Measurements from ENCODE around the gene SLC47A1. TPM values are rescaled to one million over a fixed set of nuclear protein-coding genes. Genes with fewer than 3 reads are reported as not detected.

The SLC47A1 gene
- total and polyA plus RNA-seq, 2 of the 13 experiments (the other 11 are each of a cell fraction or from before 2014, with no cell fraction given), result 42.1 to 67.5 TPM

GRCh38 chr17:19553036-19553435 lies 19.4 kb downstream of the SLC47A1 start:
- ChIA-PET CTCF (ENCODE audit: low intra/inter-chr PET ratio, low total read pairs) (no interaction called here), POLR2A (no interaction called here)
- Histone ChIP-seq H3K9ac (ENCODE audit: insufficient read depth, low read depth, low read length) (no peak overlapping the region), H3K27me3 (ENCODE audit: control insufficient read depth in 1 of 2, insufficient read depth in 2 of 2, low read length in 2 of 2) (no peaks in the 10 kb centered on the region), H3K36me3 (replicated peaks in 1 of 2; ENCODE audit: control insufficient read depth in 1 of 2, insufficient read depth in 2 of 2, low read length in 2 of 2) (peaks cover 0 to 23% of the 10 kb centered on the region in 2 experiments; a peak in 3 of 5 replicates), H2AFZ (ENCODE audit: low read length) (no peak overlapping the region), H4K20me1 (ENCODE audit: insufficient read depth, low read length) (no peaks in the 10 kb centered on the region), H3K9me3 (ENCODE audit: low read length) (no peaks in the 10 kb centered on the region), H3K4me1 (ENCODE audit: insufficient read depth, low read length) (peaks cover 63% of the 10 kb centered on the region), H3K4me2 (ENCODE audit: low read depth, low read length) (no peak overlapping the region), H3K79me2 (ENCODE audit: insufficient read depth, low read length) (no peaks in the 10 kb centered on the region), H3K27ac (ENCODE audit: extremely low read length, insufficient read depth, low read length) (no peak overlapping the region), H3K4me3 (replicated peaks in 1 of 3; ENCODE audit: insufficient read depth in 1 of 3, low read depth in 2 of 3, low read length in 3 of 3) (no peak overlapping the region)
- WGBS (ENCODE audit: low lambda C conversion rate), result over 99% methylated on average over 8 of the region's 8 CpGs
- intact Hi-C loops (cut with micrococcal nuclease; ENCODE audit: unreplicated experiment) (no loop called here), in situ Hi-C loops (cut with HindIII; ENCODE audit: extremely low pct_ligation_motif_present, low pct_unique_long_range_greater_than_20kb) (no loop called here)
- DNase-seq (ENCODE audit: low spot score) (no peak), ATAC-seq (no peak), FAIRE-seq (no peak)
- TF ChIP-seq CCAR2 (optimal IDR thresholded peaks at IDR 0.05; ENCODE audit: low read depth, low read length) (no peak), EED (CRISPR knock-in tag; IDR thresholded peaks at IDR 0.05) (no peak)
- no TSS peak for BruUV-seq (replicated peaks)

- TF ChIP-seq ZMAT5 (CRISPR knock-in tag; IDR thresholded peaks at IDR 0.05; ENCODE audit: borderline replicate concordance, low read depth) (no peak), ATF4 (CRISPR knock-in tag; IDR thresholded peaks at IDR 0.05) (0 out of 4 replicates have a peak, but pooled peaks of 1 of the 2 experiments have one; percentile 14), THRA (CRISPR knock-in tag; IDR thresholded peaks at IDR 0.05; ENCODE audit: borderline replicate concordance) (no peak), ZNF589 (CRISPR knock-in tag; conservative IDR thresholded peaks at IDR 0.05) (no peak)
- ChIA-PET CTCF (ENCODE audit: low intra/inter-chr PET ratio, low total read pairs) (no interaction called here), POLR2A (no interaction called here)
- Histone ChIP-seq H3K4me2 (ENCODE audit: low read depth, low read length) (no peak overlapping the region), H4K20me1 (ENCODE audit: insufficient read depth, low read length) (no peaks in the 10 kb centered on the region), H3K27ac (ENCODE audit: extremely low read length, insufficient read depth, low read length) (peak overlapping the region; percentile 31), H3K9me3 (ENCODE audit: low read length) (no peaks in the 10 kb centered on the region), H3K4me1 (ENCODE audit: insufficient read depth, low read length) (peaks cover 54% of the 10 kb centered on the region), H3K36me3 (replicated peaks in 1 of 2; ENCODE audit: control insufficient read depth in 1 of 2, insufficient read depth in 2 of 2, low read length in 2 of 2) (peaks cover 0 to 17% of the 10 kb centered on the region in 2 experiments; a peak in 3 of 5 replicates), H2AFZ (ENCODE audit: low read length) (no peak overlapping the region), H3K27me3 (ENCODE audit: control insufficient read depth in 1 of 2, insufficient read depth in 2 of 2, low read length in 2 of 2) (no peaks in the 10 kb centered on the region), H3K9ac (ENCODE audit: insufficient read depth, low read depth, low read length) (no peak overlapping the region), H3K4me3 (replicated peaks in 1 of 3; ENCODE audit: insufficient read depth in 1 of 3, low read depth in 2 of 3, low read length in 3 of 3) (no peak overlapping the region), H3K79me2 (ENCODE audit: insufficient read depth, low read length) (no peaks in the 10 kb centered on the region)
- in situ Hi-C loops (cut with HindIII; ENCODE audit: extremely low pct_ligation_motif_present, low pct_unique_long_range_greater_than_20kb) (no loop called here), intact Hi-C loops (cut with micrococcal nuclease; ENCODE audit: unreplicated experiment) (no loop called here)
- whole genome bisulfite sequencing (ENCODE audit: low lambda C conversion rate), result 73% methylated on average over 9 of the region's 9 CpGs
- no TSS peak for BruUV-seq (replicated peaks)
- no peak for ATAC-seq
- DNase-seq (ENCODE audit: low spot score), result peak; percentile 34
- FAIRE-seq, result no peak
These were observed 20.7 kb downstream of the SLC47A1 start for GRCh38 chr17:19554393-19554792.
